BE2C (cell line): ENCODE data around the gene PHTF1.

Source experiments
- DNase-seq: peaks from one replicate; pipeline ENCODE4 v3.0.0-alpha.2; 2020
- H3K27me3 ChIP-seq: fragments of 250-450 bp; sonication (Bioruptor Pico); 2 replicates; pipeline ENCODE4 v1.5.1; 2020; ENCODE audit warnings: mild to moderate bottlenecking
- H3K36me3 ChIP-seq: fragments of 250-450 bp; sonication (Bioruptor Pico); 2 replicates; pipeline ENCODE4 v1.5.1; 2020; ENCODE audit warnings: mild to moderate bottlenecking
- H3K4me1 ChIP-seq: fragments of 250-450 bp; sonication (Bioruptor Pico); 2 replicates; pipeline ENCODE4 v1.5.1; 2020
- H3K4me3 ChIP-seq: 2 replicates; pipeline ENCODE4 v1.5.1; 2011; ENCODE audit warnings: low read depth, low read length
- H3K9me3 ChIP-seq: fragments of 250-450 bp; sonication (Bioruptor Pico); 2 replicates; pipeline ENCODE4 v1.5.1; 2020
- CTCF ChIP-seq: IDR thresholded peaks from 2 replicates; pipeline ENCODE4 v1.5.1; 2012; ENCODE audit warnings: mild to moderate bottlenecking, low read depth, low read length

The PHTF1 gene

GRCh38 chr1:113714606-113715269 is 44.5 kb downstream of the PHTF1 start:
- Histone ChIP-seq H3K27me3 (no peaks in the 10 kb centered on the region), H3K4me1 (no peaks in the 10 kb centered on the region), H3K9me3 (no peaks in the 10 kb centered on the region), H3K36me3 (peaks cover 34% of the 10 kb centered on the region), H3K4me3 (no peak overlapping the region)
- no peak for DNase-seq
- peak; percentile 36 for TF ChIP-seq CTCF

GRCh38 chr1:113701429-113701828 is 57.9 kb downstream of the PHTF1 start:
- H3K27me3 ChIP-seq: no peaks in the 10 kb centered on the region
- H3K4me1 ChIP-seq: no peaks in the 10 kb centered on the region
- no peak for DNase-seq
- H3K36me3 ChIP-seq: peaks cover 16% of the 10 kb centered on the region
- H3K4me3 ChIP-seq: no peak overlapping the region
- H3K9me3 ChIP-seq: no peaks in the 10 kb centered on the region
- no peak for TF ChIP-seq CTCF

- DNase-seq: no peak
- peaks cover 13% of the 10 kb centered on the region for H3K36me3 ChIP-seq
Observed at GRCh38 chr1:113694910-113695309, 64.4 kb downstream of the PHTF1 start.

GRCh38 chr1:113692824-113693431 is 66.4 kb downstream of the PHTF1 start:
- H3K36me3 ChIP-seq: peaks cover 1% of the 10 kb centered on the region
- DNase-seq: no peak
- H3K4me1 ChIP-seq: no peaks in the 10 kb centered on the region
- TF ChIP-seq CTCF: no peak
- no peaks in the 10 kb centered on the region; the same call in 1 of the 2 replicates for H3K9me3 ChIP-seq
- H3K27me3 ChIP-seq: no peaks in the 10 kb centered on the region
- no peak overlapping the region for H3K4me3 ChIP-seq

More at GRCh38 chr1:113694910-113695309, 64.4 kb downstream of the PHTF1 start:
- Histone ChIP-seq H3K27me3 (no peaks in the 10 kb centered on the region), H3K4me1 (no peaks in the 10 kb centered on the region), H3K4me3 (no peak overlapping the region), H3K9me3 (no peaks in the 10 kb centered on the region; the same call in 1 of the 2 replicates)
- TF ChIP-seq CTCF: no peak

GRCh38 chr1:113692342-113692741 is 66.9 kb downstream of the PHTF1 start:
- Histone ChIP-seq H3K4me3 (no peak overlapping the region), H3K36me3 (no peaks in the 10 kb centered on the region; the same call in none of the 2 replicates), H3K4me1 (no peaks in the 10 kb centered on the region), H3K27me3 (no peaks in the 10 kb centered on the region), H3K9me3 (no peaks in the 10 kb centered on the region; the same call in 1 of the 2 replicates)
- DNase-seq: no peak
- TF ChIP-seq CTCF: no peak

GRCh38 chr1:113691184-113691583 is 68.1 kb downstream of the PHTF1 start:
- no peak for TF ChIP-seq CTCF
- no peak for DNase-seq
- H3K9me3 ChIP-seq: no peaks in the 10 kb centered on the region; the same call in 1 of the 2 replicates
- no peak overlapping the region for H3K4me3 ChIP-seq
- no peaks in the 10 kb centered on the region for H3K4me1 ChIP-seq
- no peaks in the 10 kb centered on the region for H3K27me3 ChIP-seq
- H3K36me3 ChIP-seq: no peaks in the 10 kb centered on the region; the same call in none of the 2 replicates
